ENCODE data around the gene MKNK1. TPM values are rescaled to one million over a fixed set of nuclear protein-coding genes. Genes with fewer than 3 reads are reported as not detected.

MKNK1 gene
- total RNA-seq, 1 experiment from 2014 or later: 12.9 TPM

GRCh38 chr1:46512792-46513190, 91.3 kb downstream of the MKNK1 start:
- no peaks in the 10 kb centered on the region for H3K23me2 ChIP-seq (ENCODE audit: insufficient read length, low read depth, low read length, poor library complexity, severe bottlenecking)
- H2BK12ac ChIP-seq (ENCODE audit: insufficient read length, low read depth, low read length): no peak overlapping the region
- no peak overlapping the region for H3K14ac ChIP-seq (ENCODE audit: insufficient read depth, low read length)
- no peaks in the 10 kb centered on the region for H3K79me1 ChIP-seq (ENCODE audit: insufficient read depth, low read depth, low read length, poor library complexity, severe bottlenecking)
- WGBS (ENCODE audit: extremely low coverage, insufficient read length, low lambda C conversion rate): no CpG with 5 or more reads among the region's 6 CpGs
- no peaks in the 10 kb centered on the region for H3K36me3 Mint-ChIP-seq (ENCODE audit: insufficient read depth in 1 of 3, low read depth in 3 of 3)
- H3K4me3 Mint-ChIP-seq: no peak overlapping the region
- peaks cover 7% of the 10 kb centered on the region; the same call in 1 of the 2 replicates for H3K4me1 ChIP-seq (ENCODE audit: insufficient read depth, low read length)
- H3K23ac ChIP-seq (ENCODE audit: insufficient read length, low read depth, low read length): no peak overlapping the region
- H2AFZ ChIP-seq (ENCODE audit: low read length): no peak overlapping the region
- H3K9me3 Mint-ChIP-seq: no peaks in the 10 kb centered on the region; a peak in 1 of 5 replicates
- H3K4ac ChIP-seq (ENCODE audit: low read depth, low read length): no peak overlapping the region
- no peak overlapping the region; a peak in 1 of 7 replicates for H3K27ac Mint-ChIP-seq
- H3K56ac ChIP-seq (ENCODE audit: insufficient read length, low read depth, low read length): no peak overlapping the region
- no peak overlapping the region for H3K4me2 ChIP-seq (ENCODE audit: insufficient read depth, insufficient read length, low read length)
- DNase-seq: no peak
- no peaks in the 10 kb centered on the region for H4K20me1 ChIP-seq (ENCODE audit: control insufficient read depth, insufficient read depth, insufficient read length)
- no peak overlapping the region for H4K5ac ChIP-seq (ENCODE audit: insufficient read length, low read depth, low read length)
- no peak overlapping the region for H3K27ac ChIP-seq (ENCODE audit: insufficient read length, low read depth, low read length)
- peaks cover 55 to 59% of the 10 kb centered on the region in 2 experiments for H3K4me1 Mint-ChIP-seq
- no peak overlapping the region for H2BK15ac ChIP-seq (ENCODE audit: low read depth, low read length)
- peaks cover 48% of the 10 kb centered on the region for H3K27me3 Mint-ChIP-seq (ENCODE audit: low read depth)
- no peak for TF ChIP-seq CTCF (conservative IDR thresholded peaks at IDR 0.05)
- no peaks in the 10 kb centered on the region for H3K27me3 ChIP-seq (ENCODE audit: insufficient read depth, low read length)
- H4K91ac ChIP-seq (ENCODE audit: insufficient read length, low read depth, low read length): no peak overlapping the region
- no peak overlapping the region for H3K9ac ChIP-seq (ENCODE audit: extremely low read depth, insufficient read length, low read length)
- no peaks in the 10 kb centered on the region for H3K79me2 ChIP-seq (ENCODE audit: insufficient read depth, low read length)
- no peaks in the 10 kb centered on the region for H3K9me3 ChIP-seq (ENCODE audit: control insufficient read depth, low read depth, low read length)
- no peak overlapping the region for H2BK20ac ChIP-seq (ENCODE audit: low read depth, low read length, poor library complexity, severe bottlenecking)
- H2AK5ac ChIP-seq (ENCODE audit: insufficient read length, low read length): no peak overlapping the region
- H2BK5ac ChIP-seq (ENCODE audit: insufficient read length, low read length): no peak overlapping the region
- no peak overlapping the region for H3T11ph ChIP-seq (ENCODE audit: low read length)
- no peak overlapping the region for H3K18ac ChIP-seq (ENCODE audit: insufficient read length, low read depth, low read length)
- H2BK120ac ChIP-seq (ENCODE audit: low read depth, low read length, poor library complexity, severe bottlenecking): no peak overlapping the region
- no peak overlapping the region for H4K8ac ChIP-seq (replicated peaks; ENCODE audit: insufficient read length, low read depth, low read length)

All from H9 (cell line).